Spleen (tissue), 7 donors: ENCODE results near the gene ATM.

Experiments
- POLR2A ChIP-seq, 3 donors: fragments of 450-650 bp; IDR thresholded peaks; one replicate each; pipeline ENCODE4 v1.5.1; 2017; ENCODE audit warnings: antibody characterized with exemption in 3 of 3, mild to moderate bottlenecking in 1 of 3
- POLR2AphosphoS5 ChIP-seq, 3 donors: sonication (generic); formaldehyde crosslinking; IDR thresholded peaks; one replicate each; pipeline ENCODE4 v1.5.1; 2017; ENCODE audit warnings: antibody characterized with exemption in 3 of 3
- TF ChIP-seq, protein P1 (sequence below), 11 experiments: fragments of 200-600 bp in 7 of 11; fragments of 450-650 bp in 4 of 11; sonication (generic) in 4 of 11; IDR thresholded peaks in 8 of 11; conservative IDR thresholded peaks in 3 of 11; 1 replicate in 7 of 11; 2 replicates in 4 of 11; pipeline versions ENCODE4 v1.4.0 to v1.8.0; 2016 to 2021; ENCODE audit warnings: antibody characterized with exemption in 11 of 11, inconsistent platforms in 4 of 11, mild to moderate bottlenecking in 1 of 11
- donor health status: DM: no; HTN: no; CAD: no; lungs with moderate emphysema.
- donor health status: DM: no; HTN: no; CAD: no.
- donor health status: DM: no; HTN: no; CAD: no.

DNA sequence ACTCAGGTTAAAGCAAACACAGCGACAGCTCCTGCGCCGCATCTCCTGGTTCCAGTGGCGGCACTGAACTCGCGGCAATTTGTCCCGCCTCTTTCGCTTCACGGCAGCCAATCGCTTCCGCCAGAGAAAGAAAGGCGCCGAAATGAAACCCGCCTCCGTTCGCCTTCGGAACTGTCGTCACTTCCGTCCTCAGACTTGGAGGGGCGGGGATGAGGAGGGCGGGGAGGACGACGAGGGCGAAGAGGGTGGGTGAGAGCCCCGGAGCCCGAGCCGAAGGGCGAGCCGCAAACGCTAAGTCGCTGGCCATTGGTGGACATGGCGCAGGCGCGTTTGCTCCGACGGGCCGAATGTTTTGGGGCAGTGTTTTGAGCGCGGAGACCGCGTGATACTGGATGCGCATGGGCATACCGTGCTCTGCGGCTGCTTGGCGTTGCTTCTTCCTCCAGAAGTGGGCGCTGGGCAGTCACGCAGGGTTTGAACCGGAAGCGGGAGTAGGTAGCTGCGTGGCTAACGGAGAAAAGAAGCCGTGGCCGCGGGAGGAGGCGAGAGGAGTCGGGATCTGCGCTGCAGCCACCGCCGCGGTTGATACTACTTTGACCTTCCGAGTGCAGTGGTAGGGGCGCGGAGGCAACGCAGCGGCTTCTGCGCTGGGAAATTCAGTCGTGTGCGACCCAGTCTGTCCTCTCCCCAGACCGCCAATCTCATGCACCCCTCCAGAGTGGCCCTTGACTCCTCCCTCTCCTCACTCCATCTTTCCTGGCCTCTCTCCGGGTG, at the start of gene ATM, which contains the start of gene NPAT:
- TF ChIP-seq, protein P1, sequence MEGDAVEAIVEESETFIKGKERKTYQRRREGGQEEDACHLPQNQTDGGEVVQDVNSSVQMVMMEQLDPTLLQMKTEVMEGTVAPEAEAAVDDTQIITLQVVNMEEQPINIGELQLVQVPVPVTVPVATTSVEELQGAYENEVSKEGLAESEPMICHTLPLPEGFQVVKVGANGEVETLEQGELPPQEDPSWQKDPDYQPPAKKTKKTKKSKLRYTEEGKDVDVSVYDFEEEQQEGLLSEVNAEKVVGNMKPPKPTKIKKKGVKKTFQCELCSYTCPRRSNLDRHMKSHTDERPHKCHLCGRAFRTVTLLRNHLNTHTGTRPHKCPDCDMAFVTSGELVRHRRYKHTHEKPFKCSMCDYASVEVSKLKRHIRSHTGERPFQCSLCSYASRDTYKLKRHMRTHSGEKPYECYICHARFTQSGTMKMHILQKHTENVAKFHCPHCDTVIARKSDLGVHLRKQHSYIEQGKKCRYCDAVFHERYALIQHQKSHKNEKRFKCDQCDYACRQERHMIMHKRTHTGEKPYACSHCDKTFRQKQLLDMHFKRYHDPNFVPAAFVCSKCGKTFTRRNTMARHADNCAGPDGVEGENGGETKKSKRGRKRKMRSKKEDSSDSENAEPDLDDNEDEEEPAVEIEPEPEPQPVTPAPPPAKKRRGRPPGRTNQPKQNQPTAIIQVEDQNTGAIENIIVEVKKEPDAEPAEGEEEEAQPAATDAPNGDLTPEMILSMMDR (IDR thresholded peaks at IDR 0.05 in 8 of 11, conservative IDR thresholded peaks at IDR 0.05 in 3 of 11) = peak; percentile 65 to 93 (median 85)
- TF ChIP-seq POLR2A (IDR thresholded peaks at IDR 0.05) (peak in 2 of 3 donors; percentile 87 to 95), POLR2AphosphoS5 (IDR thresholded peaks at IDR 0.05) (peak; percentile 95 to 98 (median 97))
